NCI-H82 treated with DMSO at 0.1 percent for 48 hours (cell line): ENCODE data around the gene GTPBP10.
A peak's percentile ranks its signal among the peaks of the same experiment; 100 is the strongest.
"Not testable (repeated sequence)": the region's sequence is repeated elsewhere in the genome, so short reads cannot be mapped to it uniquely, and the experiment has no call there.

Experiments used
- DNase-seq: peaks from one replicate; lab custom pipeline; 2025; ENCODE audit not compliant: unreplicated experiment; lab: John Stamatoyannopoulos, UW

The GTPBP10 gene, protein sequence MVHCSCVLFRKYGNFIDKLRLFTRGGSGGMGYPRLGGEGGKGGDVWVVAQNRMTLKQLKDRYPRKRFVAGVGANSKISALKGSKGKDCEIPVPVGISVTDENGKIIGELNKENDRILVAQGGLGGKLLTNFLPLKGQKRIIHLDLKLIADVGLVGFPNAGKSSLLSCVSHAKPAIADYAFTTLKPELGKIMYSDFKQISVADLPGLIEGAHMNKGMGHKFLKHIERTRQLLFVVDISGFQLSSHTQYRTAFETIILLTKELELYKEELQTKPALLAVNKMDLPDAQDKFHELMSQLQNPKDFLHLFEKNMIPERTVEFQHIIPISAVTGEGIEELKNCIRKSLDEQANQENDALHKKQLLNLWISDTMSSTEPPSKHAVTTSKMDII

DNA sequence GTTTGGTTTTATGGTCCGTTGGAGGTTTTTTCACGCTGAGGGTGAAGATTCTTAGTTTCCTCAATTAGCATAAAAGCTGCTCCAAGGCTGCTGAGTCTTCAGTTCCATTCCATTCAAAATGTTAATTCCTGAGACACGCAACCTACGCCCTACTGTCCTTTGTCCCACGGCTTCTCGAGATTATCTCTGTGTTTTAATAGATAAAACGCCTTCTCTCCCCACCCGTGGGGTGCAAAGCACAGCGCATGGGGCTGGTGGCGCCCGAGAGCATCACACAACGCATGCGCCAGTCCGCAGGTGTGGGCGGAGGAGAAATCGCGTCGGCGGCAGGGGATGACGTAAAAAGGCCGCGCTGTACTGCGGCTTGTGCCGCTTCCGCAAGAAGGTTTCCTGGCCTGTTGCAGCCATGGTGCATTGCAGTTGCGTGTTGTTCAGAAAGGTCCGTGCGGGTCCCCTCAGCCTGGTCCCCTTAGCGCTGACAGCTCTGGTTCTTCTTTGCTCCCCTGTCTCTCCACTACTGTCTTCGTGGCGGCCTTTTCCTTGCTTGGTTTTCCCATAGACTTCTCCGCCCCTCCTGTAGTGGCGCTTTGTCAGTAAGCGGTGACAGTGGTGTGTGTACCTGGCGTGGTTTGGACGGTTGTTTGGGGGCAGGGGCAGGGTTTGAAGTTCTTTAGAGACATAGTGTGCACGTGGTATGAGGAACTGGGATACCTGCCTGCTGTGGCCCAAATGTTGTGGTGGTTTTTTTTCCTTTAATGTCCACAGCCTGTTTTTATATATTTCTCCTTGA is at the start of gene GTPBP10:
Gene GTPBP10, plus strand, starts transcription at position 381 of the 790 bp plus-strand sequence. Its CDS starts 26 bp downstream, at position 407.
- peak; percentile 75 for DNase-seq

DNA sequence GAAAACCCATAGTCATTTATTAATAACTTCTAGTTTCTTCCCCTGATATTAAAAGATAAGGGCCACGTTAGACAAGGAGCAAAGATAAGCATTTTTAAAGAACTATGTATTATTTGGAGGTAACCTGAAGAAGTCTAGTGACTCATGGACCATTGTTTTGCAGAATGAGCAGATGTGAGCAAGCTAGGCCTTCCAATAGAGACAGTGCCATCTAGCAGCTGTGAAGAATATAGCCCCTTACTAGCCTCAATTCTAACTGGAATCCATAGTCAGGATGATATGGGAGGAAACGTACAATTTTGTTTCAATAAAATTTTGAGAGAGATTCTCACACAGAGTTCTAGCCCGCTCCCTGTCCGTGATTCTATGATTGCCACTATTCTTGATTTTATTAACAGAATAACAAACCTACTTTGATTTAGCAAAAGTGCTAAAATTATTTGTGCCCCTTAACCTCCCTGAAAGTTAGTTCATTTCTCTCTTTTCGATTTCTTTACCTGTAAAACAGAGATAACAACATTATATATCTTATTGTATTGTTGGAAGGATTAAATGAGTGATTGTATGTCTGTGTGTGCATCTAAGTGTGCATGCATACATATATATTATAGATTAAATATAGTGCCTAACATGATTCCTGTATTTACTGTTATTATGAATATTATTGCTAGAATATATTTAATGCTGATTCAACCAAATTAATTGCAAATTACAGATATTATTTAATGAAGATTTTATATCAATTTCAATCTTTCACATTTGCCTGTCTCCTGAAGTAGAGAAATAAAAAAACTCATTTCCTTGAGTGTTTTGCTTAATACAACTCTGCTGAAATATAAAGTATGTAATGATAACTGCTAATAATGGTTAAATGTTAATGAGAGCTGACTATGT is 48.1 kb upstream of the GTPBP10 start:
- DNase-seq: peak; percentile 11

DNA sequence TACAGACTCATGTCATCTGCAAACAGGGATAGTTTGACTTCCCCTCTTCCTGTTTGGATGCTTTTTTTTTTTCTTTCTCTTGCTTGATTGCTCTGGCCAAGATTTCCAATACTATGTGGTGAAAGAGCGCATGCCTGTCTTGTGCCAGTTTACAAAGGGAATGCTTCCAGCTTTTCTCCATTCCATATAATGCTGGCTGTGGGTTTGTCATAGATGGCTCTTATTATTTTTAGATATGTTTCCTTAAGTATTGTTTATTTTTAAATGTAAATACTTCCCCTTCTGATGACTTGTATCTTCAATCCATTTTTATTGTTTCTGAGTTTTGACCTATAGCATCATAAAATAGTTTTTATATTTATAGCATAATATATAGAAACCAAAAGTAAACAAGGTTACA is 43.3 kb upstream of the GTPBP10 start:
- DNase-seq: no peak

DNA sequence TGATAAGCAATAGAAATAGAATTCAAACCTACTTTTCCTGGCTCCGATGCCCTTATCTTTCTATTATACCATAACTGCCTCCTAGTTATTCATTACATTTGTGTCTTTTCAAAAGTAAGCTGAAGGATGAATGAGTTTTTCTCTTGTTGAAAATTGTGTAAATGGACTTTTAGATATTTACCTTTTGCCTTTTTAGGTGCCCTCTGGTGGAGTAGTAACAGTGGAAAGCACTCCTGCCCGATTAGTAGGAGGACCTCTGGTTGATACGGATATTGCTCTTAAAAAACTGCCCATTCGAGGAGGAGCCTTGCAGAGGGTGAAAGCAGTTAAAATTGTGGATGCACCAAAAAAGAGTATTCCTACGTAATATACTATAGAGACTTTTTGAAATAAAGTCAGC is 36.6 kb upstream of the GTPBP10 start:
- DNase-seq: no peak

DNA sequence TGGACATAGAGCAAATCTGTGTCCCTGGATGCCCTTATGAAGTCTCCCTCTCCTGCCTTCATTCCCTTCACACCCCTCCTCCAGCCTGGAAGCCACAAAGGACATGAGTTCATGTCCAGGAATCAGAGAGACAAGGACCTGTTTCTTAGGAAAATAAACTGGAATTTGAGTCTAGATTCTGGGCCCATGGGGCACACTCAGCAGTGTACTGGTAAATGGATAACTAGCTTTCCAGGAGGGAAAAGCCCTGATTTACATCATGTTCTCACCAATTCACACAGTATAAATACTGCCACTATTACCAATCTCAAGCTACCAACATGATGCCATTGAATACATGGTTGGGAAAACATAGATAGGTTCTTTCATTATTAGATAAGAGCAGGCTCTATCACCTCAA is 35.3 kb upstream of the GTPBP10 start:
- no peak for DNase-seq

GRCh38 chr7:90312745-90313144 is 33.8 kb upstream of the GTPBP10 start:
- DNase-seq: no peak

- no peak for DNase-seq
These were observed 32.6 kb upstream of the GTPBP10 start for GRCh38 chr7:90313907-90314306.

DNA sequence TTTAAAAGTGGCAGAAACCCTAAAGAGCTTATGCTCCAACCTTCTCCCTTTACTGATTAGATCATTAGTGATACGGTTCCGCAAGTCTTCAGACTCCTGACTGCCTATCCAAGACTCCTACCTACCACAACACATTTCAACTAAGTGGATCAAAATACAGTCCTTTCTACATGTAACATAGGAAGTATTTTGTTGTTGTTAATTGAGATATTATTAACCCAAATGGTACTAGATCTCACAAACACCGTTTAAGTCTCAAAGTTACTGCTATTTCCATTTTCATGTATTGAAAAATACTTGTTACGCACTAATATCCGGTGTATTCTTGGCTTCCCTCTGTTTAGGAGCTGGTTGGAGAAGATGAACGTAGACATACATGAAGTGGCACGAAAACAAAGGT is 26.5 kb upstream of the GTPBP10 start:
- DNase-seq: no peak

- DNase-seq: no peak
These were observed 26.1 kb upstream of the GTPBP10 start for GRCh38 chr7:90320418-90320800.

DNA sequence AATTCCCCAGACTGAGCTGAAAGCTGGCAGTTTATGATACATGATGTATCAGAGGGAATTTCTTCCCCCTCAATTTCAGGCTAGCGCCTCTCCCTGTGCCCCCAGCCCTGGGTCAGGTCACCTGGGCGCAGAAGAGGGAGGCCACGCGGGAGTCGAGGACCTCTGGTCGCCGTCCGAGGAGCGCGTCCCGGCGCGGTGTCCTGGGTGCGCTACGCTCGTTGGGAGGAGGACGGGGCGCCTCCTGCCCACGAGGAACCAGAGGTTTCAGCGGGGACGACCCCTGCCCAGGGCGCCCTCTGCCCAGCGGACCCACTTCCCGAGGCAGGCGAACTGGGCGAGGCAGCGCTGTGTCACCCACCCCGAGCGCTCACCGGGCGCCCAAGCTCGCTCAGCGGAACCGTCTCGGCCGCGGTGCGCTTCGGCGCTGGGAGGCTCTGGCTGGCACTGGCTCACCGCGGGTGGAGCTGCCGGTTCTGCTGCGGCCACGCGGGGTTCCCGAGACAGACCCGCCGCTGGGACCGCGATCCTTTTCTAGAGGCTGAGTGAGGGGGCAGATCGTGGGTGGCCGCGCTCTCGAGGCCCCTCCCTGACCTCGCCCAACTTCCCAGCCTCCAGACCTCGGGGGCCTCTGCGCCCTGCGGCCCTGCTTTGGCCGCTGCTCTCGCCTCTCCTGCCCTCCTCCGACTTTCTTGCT is 25.6 kb upstream of the GTPBP10 start, which contains the start of gene FAM237B:
Gene FAM237B, minus strand, starts transcription at position 504 of the 694 bp plus-strand sequence. CDS start 1,556 bp downstream, outside the sequence.
- DNase-seq: no peak

DNA sequence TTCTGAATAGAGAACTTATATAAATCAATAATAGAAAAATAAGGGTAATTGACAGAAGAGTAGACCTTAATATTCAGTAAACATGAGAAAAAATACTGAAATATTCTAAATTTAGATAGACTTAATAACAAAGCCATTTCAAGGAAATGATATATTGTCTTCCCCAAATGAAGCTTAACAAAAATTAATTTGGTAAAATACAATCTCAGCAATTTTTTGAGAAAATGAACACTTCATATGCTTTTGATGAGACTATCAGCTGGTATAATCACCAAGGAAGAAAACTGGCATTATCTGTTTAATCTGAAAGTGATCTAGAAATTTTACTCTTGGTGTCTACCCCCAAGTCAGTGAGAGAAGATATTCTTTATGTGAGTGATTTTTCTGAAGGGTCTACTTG is 23.7 kb upstream of the GTPBP10 start:
- DNase-seq: no peak

- peak; percentile 76 for DNase-seq
These were observed 20.0 kb upstream of the GTPBP10 start for GRCh38 chr7:90326500-90326899.

DNA sequence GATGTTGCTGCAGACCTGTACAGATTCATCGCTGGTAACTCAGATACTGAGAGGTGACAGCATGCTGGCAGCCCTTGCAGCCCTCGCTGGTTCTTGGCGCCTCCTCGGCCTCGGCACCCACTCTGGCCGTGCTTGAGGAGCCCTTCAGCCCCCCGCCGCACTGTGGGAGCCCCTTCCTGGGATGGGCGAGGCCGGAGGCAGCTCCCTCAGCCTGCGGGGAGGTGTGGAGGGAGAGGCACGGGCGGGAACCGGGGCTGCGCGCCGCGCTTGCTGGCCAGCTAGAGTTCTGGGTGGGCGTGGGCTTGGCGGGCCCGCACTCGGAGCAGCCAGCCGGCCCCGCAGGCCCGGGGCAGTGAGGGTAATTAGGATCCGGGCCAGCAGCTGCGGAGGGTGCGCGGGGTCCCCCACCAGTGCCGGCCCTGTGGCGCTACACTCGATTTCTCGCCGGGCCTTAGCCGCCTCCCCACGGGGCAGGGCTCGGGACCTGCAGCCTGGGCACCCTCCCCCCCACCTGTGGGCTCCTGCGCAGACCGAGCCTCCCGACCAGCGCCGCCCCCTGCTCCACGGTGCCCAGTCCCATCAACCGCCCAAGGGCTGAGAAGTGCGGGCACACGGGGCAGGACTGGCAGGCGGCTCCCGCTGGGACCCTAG is 12.2 kb upstream of the GTPBP10 start:
- no peak for DNase-seq

DNA sequence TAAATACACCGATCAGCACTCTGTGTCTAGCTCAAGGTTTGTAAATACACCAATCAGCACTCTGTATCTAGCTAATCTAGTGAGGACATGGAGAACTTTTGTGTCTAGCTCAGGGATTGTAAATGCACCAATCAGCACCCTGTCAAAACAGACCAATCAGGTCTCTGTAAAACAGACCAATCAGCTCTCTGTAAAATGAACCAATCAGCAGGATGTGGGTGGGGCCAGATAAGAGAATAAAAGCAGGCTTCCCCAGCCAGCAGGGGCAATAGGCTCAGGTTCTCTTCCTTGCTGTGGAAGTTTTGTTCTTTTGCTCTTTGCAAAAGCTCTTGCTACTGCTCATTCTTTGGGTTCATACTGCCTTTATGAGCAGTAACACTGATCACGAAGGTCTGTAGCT is 11.6 kb upstream of the GTPBP10 start:
- DNase-seq: not testable (repeated sequence)

GRCh38 chr7:90337106-90337505 is 9.4 kb upstream of the GTPBP10 start:
- no peak for DNase-seq

DNA sequence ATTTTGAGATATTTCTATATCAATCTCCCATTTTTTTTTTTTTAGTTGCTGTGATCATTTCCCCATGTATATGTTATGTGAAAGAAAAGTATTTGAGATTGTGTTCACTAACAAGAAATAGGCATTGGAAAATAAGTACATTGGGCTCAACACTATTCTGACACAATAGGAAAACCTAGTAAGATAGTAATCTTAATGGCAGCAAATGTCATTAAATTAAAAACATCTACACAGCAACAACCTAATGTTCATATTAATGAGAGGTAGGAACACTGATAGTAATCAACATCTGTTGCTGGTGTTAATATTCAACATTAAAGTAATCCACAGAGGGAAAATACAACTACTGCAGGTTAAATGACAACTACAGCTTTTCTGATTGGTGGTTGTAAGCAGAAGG is 1.5 kb upstream of the GTPBP10 start:
- no peak for DNase-seq

DNA sequence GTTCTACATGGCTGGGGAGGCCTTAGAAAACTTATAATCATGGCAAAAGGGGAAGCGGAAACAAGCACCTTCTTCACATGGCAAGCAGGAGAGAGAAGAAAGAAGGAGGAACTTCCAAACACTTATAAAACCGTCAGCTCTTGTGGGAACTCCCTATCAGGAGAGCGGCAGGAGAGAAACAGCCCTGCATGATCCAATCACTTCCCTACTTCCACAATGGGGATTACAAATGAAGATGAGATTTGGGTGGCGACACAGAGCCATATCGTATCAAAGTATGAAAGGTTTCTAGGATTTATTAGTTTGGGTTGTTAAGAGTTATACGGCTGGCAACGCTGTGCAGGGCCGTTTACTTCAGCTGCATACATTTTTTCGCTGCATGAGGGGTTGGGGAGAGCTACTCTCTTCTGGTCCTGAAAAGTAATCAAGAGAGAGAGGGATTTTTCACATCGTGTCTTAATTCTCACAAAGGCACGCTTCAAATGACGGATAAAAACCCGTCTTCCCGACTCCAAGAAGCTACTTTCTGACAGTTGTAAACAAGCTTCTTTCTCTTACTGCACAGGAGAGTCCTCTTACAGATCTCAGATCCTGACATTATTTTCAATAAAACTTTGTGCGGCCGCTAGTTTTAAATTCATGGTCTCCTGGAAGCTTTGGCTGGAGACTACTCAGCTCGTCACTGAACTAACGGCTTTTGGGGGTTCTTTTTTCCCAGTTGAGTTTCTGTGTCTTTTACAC is 751 bp upstream of the GTPBP10 start:
- DNase-seq: peak; percentile 34

- DNase-seq: no peak
These were observed 1.2 kb downstream of the GTPBP10 start for GRCh38 chr7:90347759-90348158.

- no peak for DNase-seq
These were observed 2.8 kb downstream of the GTPBP10 start for GRCh38 chr7:90349305-90349704.
